Measurements from ENCODE around the gene BBX.
A peak's percentile ranks its signal among the peaks of the same experiment; 100 is the strongest.

GRCh38 chr3:107690522-107691138 is 167.9 kb downstream of the BBX start:
- TF ChIP-seq CTCF (IDR thresholded peaks at IDR 0.05): peak in 4 of 6 experiments; percentile 16 to 53 (median 46)
- TF ChIP-seq POLR2A (IDR thresholded peaks at IDR 0.05): no peak

Data from thyroid gland (tissue), 4 donors.